ENCODE measurements around the gene GMDS. TPM values are rescaled to one million over a fixed set of nuclear protein-coding genes. Genes with fewer than 3 reads are reported as not detected.

Gene GMDS
- total and polyA plus RNA-seq, 2 of the 8 experiments (the other 6 are each of a cell fraction or from before 2014, with no cell fraction given), result 16.8 to 50.0 TPM

DNA sequence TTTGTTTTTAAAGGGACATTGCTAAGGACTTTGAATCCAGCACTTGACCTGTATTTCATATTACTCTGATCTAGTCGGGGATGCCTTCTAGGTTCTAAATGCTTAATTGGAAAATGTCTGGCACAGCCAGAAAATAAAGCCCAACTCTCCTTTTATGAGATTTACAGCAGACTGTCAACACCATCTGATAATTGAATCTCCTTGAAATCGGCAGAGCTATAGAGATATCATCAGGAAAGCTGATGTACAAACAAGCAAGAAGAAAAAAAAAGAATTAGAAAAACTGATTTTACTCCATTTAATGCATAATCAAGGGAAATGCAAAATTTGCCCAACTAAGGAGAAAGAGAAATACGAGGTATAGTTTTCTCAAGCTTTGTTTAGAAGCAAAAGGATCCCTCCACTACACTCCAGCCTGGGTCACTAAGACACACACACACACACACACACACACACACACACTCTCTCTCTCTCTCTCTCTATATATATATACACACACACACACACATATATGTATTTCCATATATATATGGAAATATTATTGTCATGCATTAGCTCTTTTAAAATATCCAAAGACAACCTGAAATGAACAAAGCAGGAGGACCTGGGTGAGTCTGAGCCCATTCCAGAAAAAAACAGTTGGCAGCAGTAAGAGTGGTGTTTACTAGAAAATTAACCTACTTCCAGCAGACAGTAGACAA is 645.2 kb downstream of the GMDS start (continued):
- no peak for TF ChIP-seq SRF (IDR thresholded peaks at IDR 0.05; ENCODE audit: low read depth, low read length)
- TF ChIP-seq EP300 (IDR thresholded peaks at IDR 0.05; ENCODE audit: borderline replicate concordance in 1 of 2, low read depth in 2 of 2, low read length in 2 of 2), result no peak
- no peak for TF ChIP-seq TAF1 (IDR thresholded peaks at IDR 0.05; ENCODE audit: low read depth, low read length)
